ENCODE data around the gene COL8A2. TPM values are rescaled to one million over a fixed set of nuclear protein-coding genes. Genes with fewer than 3 reads are reported as not detected.

COL8A2 gene
- total RNA-seq, 1 donor from 2014 or later: 3.2 TPM

GRCh38 chr1:36137226-36137625 lies 12.2 kb upstream of the COL8A2 start:
- peak; percentile 82 for DNase-seq (ENCODE audit: low read depth)

- DNase-seq (ENCODE audit: low read depth): peak; percentile 65
Measured at GRCh38 chr1:36136535-36136934, 11.5 kb upstream of the COL8A2 start.

GRCh38 chr1:36135796-36136195 lies 10.8 kb upstream of the COL8A2 start:
- DNase-seq (ENCODE audit: low read depth): no peak

- DNase-seq (ENCODE audit: low read depth): no peak
Measured at GRCh38 chr1:36135330-36135667, 10.3 kb upstream of the COL8A2 start.

GRCh38 chr1:36134505-36135329 lies 9.7 kb upstream of the COL8A2 start:
- peak; percentile 65 for DNase-seq (ENCODE audit: low read depth)

GRCh38 chr1:36134031-36134430 lies 9.0 kb upstream of the COL8A2 start:
- DNase-seq (ENCODE audit: low read depth): no peak

- peak; percentile 73 for DNase-seq (ENCODE audit: low read depth)
Measured at GRCh38 chr1:36133484-36133883, 8.5 kb upstream of the COL8A2 start.

- DNase-seq (ENCODE audit: low read depth): no peak
Measured at GRCh38 chr1:36132029-36132428, 7.0 kb upstream of the COL8A2 start.

- DNase-seq (ENCODE audit: low read depth): no peak
Measured at GRCh38 chr1:36128905-36129206, 3.8 kb upstream of the COL8A2 start.

GRCh38 chr1:36128126-36128904 lies 3.3 kb upstream of the COL8A2 start:
- DNase-seq (ENCODE audit: low read depth): peak; percentile 50

GRCh38 chr1:36126797-36127500 lies 1.9 kb upstream of the COL8A2 start:
- no peak for DNase-seq (ENCODE audit: low read depth)

- DNase-seq (ENCODE audit: low read depth): no peak
Measured at GRCh38 chr1:36126005-36126716, 1.1 kb upstream of the COL8A2 start.

- no peak for DNase-seq (ENCODE audit: low read depth)
Measured at GRCh38 chr1:36124404-36125128, 456 bp downstream of the COL8A2 start.

- no peak for DNase-seq (ENCODE audit: low read depth)
Measured at GRCh38 chr1:36123356-36123755, 1.7 kb downstream of the COL8A2 start.

- DNase-seq (ENCODE audit: low read depth): no peak
Measured at GRCh38 chr1:36122062-36123030, 2.7 kb downstream of the COL8A2 start.

- DNase-seq (ENCODE audit: low read depth): no peak
Measured at GRCh38 chr1:36119456-36119855, 5.6 kb downstream of the COL8A2 start.

GRCh38 chr1:36118447-36119204 lies 6.4 kb downstream of the COL8A2 start:
- DNase-seq (ENCODE audit: low read depth): no peak

- no peak for DNase-seq (ENCODE audit: low read depth)
Measured at GRCh38 chr1:36116901-36117300, 8.1 kb downstream of the COL8A2 start.

- DNase-seq (ENCODE audit: low read depth): no peak
Measured at GRCh38 chr1:36115931-36116330, 9.1 kb downstream of the COL8A2 start.

All from myocyte (in vitro differentiated cells).